COLO829 (cell line): Measurements from ENCODE around the gene PTPN12.
"Not testable (repeated sequence)": the region's sequence is repeated elsewhere in the genome, so short reads cannot be mapped to it uniquely, and the experiment has no call there.

ENCODE experiments used
- DNase-seq: peaks from one replicate; pipeline ENCODE4 v3.0.0; 2012; ENCODE audit warnings: low spot score

PTPN12 gene

DNA sequence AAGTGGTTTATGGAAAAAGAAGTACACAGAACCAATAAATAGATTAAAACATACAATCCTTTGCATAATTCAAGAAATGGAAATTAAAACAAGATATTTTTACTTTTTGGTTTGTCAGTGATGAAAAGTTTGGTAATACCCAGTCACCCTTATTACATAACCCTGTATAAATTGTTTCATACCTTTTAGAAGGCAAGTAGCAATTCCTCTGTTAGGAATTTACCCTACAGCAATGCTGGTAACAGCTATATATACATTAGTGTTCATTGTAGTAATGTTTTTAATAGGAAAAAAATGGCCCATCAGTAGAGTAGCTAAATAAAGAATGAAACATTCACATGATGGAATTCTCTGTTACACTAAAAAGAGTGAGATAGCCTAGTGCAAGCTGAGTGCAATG, 42.7 kb downstream of the PTPN12 start:
- DNase-seq = no peak

DNA sequence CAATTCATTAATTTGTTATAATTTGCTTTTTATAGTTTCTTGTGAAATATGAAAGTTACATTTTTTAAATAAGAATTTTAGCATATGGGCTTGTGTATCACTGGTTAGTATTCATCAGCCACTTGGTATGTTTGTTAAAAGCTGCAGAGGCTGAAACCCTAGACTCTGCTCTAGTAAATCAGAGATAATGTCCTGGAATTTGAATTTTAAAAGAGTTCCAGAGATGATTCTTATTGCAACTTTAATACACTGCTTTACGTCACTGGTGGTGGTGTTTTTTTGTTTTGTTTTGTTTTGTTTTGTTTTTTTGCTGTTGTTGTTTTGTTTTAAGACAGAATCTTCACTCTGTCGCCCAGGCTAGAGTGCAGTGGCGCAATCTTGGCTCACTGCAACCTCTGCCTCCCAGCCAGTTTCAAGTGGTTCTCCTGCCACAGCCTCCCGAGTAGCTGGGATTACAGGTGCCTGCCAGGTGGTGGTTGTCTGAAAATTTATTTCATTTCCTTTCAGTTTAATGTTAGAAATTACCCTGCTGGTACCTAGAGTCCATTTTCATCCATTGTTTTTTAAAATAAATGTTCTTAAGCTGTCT, 43.8 kb downstream of the PTPN12 start:
- DNase-seq = no peak

DNA sequence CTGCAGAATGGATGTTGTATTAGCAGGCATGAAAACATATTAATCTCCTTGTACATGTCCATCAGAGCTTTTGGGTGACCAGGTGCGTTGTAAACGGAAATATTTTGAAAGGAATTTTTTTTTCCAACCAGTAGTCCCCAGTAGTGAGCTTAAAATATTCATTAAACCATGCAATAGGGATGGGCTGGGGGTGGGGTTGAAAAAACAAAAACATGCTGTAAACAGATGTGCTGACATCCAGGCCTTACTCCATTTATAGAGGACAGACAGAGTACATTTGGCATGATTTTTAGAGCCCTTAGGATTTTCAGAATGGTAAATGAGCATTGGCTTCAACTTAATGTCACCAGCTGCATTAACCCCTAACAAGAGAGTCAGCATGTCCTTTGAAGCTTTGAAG, 50.2 kb downstream of the PTPN12 start:
- DNase-seq = no peak

DNA sequence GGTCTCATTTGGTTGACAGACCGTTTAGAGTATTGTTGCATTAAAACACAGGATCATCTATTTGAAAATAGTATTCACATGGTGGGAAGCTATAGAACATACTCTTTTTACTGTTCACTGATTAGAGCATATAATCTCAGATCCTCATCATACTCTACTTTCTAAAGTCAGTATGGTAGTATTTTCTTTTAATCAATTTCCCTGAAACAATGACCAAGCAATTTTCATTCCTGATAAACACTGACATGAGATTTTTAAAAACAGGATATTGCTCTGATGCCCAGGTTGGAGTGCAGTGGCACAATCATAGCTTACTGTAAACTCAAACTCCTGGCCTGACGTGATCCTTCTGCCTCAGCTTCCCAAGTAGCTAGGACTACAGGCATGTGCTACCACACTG, 63.9 kb downstream of the PTPN12 start:
- no peak for DNase-seq

DNA sequence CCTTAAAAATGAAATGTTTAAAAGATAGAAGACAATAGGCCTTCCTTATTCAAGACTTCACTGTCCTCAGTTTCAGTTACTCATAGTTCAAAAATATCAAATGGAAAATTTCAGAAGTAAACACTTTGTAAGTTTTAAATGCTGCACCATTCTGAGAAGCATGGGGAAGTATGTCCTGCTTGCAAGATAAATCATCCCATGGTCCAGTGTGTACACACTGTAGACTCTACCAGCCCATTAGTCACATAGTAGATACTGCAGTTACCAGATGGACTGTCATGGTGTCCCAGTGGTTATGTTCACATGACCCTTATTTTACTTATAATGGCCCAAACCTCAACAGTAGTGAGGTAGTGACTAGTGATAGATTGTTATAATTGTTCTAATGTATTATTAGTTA, 69.5 kb downstream of the PTPN12 start:
- DNase-seq = no peak

DNA sequence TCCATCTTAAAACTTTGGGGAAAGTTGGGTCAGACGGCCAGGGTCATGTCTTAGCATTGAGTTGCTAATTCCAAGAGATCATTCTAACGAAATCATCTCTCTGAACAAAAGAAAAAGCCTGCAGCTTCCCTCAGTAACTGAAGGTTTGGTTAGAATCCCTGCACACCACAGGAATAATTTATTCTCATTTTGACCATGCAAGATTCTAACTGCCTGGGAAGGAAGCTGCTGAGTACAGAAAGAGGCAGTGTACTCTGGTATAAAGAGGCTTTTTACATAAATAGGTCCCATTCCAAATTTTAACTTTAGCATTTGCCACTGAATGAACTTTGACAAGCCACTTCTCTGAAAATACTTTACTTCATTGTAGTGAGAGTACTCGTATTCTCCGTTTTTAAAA, 82.2 kb downstream of the PTPN12 start:
- peak; percentile 61 for DNase-seq

DNA sequence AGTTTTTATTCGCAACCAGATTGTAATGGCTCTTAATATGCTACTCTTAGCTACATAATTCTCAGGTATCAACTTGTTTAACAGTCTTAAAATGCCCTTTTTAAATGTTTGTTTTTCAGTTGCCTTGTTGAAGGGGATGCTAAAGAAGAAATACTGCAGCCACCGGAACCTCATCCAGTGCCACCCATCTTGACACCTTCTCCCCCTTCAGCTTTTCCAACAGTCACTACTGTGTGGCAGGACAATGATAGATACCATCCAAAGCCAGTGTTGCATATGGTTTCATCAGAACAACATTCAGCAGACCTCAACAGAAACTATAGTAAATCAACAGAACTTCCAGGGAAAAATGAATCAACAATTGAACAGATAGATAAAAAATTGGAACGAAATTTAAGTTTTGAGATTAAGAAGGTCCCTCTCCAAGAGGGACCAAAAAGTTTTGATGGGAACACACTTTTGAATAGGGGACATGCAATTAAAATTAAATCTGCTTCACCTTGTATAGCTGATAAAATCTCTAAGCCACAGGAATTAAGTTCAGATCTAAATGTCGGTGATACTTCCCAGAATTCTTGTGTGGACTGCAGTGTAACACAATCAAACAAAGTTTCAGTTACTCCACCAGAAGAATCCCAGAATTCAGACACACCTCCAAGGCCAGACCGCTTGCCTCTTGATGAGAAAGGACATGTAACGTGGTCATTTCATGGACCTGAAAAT, 89.7 kb downstream of the PTPN12 start:
- DNase-seq = no peak

DNA sequence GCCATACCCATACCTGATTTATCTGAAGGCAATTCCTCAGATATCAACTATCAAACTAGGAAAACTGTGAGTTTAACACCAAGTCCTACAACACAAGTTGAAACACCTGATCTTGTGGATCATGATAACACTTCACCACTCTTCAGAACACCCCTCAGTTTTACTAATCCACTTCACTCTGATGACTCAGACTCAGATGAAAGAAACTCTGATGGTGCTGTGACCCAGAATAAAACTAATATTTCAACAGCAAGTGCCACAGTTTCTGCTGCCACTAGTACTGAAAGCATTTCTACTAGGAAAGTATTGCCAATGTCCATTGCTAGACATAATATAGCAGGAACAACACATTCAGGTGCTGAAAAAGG, 90.2 kb downstream of the PTPN12 start:
- peak; percentile 25 for DNase-seq

DNA sequence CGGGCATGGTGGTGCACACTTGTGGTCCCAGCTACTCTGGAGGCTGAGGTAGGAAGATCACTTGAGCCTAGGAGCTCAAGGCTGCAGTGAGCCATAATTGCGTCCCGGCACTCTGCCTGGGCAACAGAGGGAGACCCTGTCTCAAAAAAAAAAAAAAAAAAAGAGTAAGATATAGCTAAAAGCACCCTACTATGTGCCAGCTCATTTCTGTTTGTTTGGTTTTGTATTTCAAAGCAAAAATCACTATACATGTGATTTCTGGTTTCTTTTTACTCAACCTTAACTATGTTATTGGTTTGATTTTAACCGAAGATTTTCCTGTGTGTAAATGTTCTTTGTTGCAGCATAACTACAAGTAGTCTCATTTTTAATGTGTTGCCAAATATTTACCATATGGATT, 92.7 kb downstream of the PTPN12 start:
- DNase-seq = no peak

DNA sequence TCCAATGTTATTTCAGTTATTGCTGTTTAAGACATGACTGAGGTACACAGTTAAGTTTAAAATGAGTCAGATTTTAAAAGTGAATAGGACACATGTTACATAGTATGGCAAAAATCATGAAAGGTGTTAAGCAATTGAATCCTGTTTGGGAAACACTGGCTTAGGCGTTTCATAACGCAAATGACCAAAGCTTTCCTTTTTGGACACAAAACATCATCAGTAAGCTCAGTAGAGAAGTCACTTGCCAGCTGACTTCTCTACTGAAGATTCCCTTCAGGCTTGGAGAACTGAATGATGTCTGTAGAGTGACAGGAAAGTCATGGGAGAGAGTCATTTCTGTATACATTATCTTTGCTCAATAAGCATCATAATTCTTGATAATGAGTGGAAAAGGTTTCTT, 94.7 kb downstream of the PTPN12 start:
- no peak for DNase-seq

DNA sequence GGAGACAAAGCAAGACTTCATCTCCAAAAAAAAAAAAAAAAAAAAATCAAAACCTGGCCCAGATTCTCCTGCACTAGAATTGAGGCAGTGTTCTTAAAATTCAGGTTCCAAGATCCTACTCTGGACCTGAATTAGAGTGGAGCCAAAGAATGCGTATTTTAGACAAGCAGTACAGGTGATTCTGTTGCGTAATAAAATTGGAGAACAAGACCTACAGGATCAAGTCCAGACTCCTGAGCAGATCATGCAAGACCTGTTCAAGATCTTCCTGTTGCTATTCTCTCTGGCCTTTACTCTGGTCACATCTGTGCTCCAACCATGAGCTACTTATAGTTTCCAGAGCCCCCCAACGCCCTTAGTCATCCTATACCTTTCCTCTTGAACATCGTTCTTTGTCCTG, 107.7 kb downstream of the PTPN12 start:
- DNase-seq = no peak

DNA sequence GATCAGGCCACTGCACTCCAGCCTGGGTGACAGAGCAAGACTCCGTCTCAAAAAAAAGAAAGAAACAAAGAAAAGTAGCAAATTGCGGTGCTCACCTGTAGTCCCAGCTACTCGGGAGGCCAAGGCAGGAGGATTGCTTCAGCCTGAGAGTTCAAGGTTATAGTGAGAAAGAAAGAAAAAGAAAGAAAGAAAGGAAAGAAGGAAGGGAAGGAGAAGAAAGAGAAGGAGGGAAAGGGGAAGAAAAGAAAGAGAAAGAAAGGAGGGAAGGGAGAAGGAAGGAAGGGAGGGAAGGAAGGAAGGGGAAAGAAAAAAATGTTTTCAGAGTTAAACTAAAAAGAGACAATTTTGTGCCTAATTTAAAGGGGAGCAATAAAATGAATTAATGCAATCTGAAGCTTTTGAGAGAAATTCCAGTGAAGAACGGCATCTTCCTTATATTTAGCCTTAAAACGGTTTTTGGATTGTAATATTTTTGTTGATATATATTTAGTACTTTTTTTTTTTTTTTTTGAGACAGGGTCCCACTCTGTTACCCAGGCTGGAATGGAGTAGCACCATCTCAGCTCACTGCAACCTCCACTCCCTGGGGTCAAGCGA, 111.7 kb downstream of the PTPN12 start:
- DNase-seq = no peak

DNA sequence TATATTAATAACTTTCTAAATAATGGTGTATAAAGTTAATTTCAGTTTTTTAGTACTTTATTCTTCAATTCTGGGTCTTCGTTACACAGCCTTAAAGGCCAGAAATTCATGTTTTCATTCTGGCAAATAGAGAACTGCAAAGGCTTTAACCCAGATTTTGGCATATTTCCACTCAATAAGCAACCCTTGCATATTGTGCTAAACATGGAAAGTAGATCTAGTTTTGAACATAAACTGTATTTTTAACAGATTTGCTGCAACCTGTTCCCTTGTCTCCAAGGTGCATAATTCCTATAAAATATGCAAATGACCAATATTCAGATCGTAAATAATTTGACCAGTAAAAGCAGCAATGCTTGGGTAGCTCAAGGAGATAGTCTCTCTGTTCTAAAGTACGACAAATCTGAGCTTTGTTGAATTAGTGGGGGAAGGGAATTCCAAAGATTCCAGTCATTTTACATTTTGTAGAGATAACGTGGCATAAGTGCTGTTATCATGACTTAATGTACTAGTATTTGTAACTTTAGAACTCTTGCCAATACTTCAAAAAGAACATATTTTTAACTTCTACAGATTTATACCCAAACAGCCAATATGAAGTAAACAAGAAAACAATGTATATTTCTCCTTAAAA, 112.7 kb downstream of the PTPN12 start:
- DNase-seq = peak; percentile 57

DNA sequence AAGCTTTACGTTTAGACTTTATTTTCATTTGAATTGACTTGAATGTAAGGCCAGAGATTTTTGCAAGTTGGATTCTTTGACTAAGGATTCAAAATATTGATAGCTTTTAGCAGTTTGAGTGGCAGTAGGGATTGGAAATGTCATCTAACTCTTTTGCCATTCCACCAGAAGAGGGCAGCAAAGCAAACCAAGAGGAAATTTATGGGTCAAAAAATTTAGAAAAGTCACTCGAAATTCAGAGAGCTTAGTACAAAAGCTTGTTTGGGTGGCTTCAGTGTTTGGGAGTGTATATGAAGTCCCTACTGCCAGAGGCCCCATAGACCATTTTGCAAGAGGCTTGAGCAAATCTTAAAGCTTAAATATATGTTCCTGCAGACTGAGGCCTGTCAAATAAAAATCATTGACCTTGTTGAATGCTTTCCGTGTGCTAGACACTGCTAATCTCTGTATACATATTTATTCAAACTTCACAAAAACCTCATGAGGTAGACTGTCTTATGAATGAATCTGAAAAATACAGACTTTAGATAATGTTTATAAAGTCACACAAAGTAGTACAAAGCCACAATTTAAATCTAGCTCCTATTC, 114.6 kb downstream of the PTPN12 start:
- peak; percentile 69 for DNase-seq

DNA sequence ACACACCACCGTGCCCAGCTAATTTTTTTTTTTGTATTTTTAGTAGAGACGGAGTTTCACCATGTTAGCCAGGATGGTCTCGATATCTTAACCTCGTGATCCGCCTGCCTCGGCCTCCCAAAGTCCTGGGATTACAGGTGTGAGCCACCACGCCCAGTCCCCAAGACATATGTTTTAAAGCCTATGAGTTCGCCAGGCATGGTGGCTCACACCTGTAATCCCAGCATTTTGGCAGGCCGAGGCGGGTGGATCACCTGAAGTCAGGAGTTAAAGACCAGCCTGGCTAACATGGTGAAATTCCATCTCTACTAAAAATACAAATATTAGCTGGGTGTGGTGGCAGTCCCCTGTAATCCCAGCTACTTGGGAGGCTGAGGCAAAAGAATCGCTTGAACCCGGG, 115.7 kb downstream of the PTPN12 start:
- DNase-seq = not testable (repeated sequence)

DNA sequence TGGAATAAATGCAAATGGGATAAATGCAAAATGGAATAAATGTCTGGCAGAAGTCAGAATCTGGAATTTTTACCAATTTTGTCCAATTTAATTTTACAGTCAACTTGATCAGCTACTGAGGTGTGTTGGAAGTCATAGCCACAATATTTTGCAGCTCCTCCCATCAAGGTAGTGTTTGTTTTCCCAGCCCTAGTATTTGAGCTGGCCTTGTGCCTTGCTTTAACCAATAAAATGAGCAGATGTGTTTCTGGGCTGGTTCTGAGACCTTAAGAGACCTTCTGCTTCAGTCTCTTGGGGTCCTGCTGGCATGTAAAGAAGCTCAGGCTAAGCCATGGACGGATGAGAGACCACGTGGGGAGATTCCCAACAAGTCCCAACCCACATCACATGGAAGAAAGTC, 116.5 kb downstream of the PTPN12 start:
- no peak for DNase-seq

DNA sequence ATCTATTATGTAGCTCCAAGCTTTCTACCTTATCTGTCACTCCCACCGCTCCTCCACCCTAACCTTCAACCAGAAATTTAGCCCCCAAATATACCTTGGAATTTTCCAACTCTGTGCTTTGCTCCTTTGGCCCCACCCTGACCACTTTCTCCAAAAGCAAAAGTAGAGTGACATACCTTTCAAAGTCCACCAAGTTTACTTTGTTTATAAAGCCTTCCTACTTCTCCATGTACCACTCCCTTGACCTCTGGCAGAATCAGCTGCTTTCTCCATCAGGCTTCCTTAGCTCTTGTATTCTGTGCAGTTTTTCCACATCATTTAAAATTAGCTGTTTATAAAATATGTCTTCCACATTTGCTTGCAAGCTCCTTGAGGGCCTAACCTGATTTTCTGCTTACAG, 118.3 kb downstream of the PTPN12 start:
- no peak for DNase-seq

DNA sequence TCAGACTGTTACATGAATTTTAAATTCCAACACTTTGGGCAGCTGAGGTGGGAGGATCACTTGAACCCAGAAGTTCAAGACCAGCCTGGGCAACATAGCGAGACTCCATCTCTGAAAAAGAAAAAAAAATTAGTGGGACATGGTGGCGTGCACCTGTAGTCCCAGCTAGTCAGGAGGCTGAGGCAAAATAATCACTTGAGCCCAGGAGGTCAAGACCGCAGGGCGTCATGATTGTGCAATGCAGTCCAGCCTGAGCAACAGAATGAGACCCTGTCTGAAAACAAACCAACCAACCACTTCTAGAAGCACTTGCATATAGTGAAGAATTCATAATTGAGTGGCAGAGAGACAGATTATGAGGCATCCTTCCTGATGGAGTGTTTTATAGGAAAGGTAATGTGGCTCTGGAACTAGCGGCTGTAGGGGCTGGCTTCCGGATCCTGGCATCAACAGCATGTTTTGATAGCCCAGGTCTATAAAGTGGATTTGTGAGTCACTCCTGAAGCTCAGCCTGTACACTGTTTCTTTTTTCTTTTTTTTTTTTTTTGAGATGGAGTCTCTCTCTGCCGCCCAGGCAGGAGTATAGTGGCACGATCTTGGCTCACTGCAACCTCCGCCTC, 118.9 kb downstream of the PTPN12 start:
- no peak for DNase-seq

DNA sequence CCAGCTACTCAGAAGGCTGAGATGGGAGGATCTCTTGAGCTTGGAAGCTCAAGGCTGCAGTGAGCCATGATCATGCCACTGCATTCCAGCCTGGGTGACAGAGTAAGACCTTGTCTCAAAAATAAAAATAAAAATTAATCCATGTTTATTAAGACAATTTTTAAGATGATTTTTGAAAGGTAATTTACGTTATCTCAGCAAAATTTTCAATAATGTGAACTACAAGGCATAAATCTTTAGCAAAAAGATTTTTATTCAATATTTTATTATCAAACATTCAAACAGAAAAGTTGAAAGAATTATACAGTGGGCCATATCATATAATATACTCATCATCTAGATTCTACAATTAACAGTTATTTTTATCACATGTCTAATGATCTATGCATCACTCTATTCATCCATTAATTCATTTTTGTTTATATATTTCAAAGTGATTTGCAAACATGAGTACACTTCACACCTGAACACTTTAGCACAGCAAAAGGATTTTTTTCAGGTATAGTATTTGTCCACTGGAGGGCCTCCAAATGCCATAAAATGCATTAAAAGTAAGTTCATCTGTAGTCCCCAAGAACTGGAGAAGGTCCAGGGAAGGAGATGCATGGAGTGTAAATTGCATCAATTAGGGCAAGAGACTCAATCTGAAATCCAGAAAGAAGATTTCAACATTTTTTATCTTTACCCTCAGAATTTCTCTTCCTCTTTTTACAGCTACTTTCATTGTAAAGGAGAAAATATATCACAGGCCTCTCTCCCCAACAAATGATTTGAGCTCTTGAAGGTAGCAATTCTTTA, 120.5 kb downstream of the PTPN12 start:
- DNase-seq = no peak

DNA sequence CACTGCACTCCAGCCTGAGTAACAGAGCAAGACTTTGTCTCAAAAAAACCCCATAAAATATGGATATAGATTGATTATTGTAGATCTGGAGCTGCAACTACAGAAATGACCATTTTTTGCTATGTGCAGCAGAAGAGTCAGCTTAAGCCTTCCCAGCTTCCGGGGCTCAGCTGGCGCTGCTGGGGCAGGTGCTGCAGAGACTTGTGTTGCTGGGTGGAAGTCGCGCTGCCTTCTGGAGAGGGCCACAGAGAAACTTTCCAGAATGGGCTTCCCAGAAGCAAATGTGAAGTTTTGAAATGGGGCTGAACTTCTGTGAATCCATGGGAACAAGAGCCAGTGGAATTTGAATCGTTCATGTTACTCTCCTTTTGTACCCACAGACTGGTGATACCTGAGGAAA, 121.8 kb downstream of the PTPN12 start:
- no peak for DNase-seq

DNA sequence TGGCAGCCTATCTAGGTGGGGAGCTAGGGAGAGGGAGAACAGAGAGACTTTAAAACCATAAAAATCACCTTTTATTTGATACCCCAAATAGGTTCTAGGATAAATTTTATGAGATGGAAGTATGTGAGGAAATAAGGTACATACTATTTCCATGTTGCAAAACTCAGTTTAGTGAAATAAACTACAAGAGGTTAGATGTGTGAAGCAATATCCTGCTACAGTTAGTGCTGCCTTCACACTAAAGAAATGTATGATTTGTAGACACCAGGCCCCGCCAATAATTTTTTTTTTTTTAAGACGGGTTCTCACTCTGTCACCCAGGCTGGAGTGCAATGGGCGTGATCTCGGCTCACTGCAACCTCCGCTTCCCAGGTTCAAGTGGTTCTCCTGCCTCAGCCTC, 124.7 kb downstream of the PTPN12 start:
- no peak for DNase-seq

DNA sequence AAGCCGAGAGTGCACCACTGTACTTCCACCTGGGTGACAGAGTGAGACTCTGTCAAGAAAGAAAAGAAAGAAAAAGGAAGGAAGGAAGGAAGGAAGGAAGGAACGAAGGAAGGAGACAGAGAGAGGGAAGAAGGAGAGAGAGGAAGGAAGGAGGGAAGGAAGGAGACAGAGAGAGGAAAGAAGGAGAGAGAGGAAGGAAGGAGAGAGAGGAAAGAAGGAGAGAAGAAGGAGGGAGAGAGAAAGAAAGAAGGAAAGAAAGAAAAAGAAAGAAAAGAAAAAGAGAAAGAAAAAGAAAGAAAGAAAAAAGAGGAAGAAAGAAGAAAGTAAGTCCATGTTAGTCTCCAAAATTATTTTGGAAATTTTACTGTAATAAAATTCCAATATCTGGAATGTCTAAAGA, 125.8 kb downstream of the PTPN12 start:
- no peak for DNase-seq
